H9 (cell line): Measurements from ENCODE around the gene TGFB1I1. TPM values are rescaled to one million over a fixed set of nuclear protein-coding genes. Genes with fewer than 3 reads are reported as not detected.

ENCODE experiments used
- DNase-seq: peaks from one replicate; pipeline ENCODE4 v3.0.0-alpha.2; 2017
- H2AFZ ChIP-seq: one replicate; pipeline ENCODE4 v1.6.1; 2013; ENCODE audit warnings: mild to moderate bottlenecking, low read length, control low read depth, moderate library complexity
- H2AK5ac ChIP-seq: 2 replicates; pipeline ENCODE4 v1.6.1; 2013; ENCODE audit warnings: low read length, control low read depth, mixed read lengths; ENCODE audit not compliant: insufficient read length
- H2BK120ac ChIP-seq: one replicate; pipeline ENCODE4 v1.6.1; 2013; ENCODE audit warnings: low read depth, mild to moderate bottlenecking, low read length, control low read depth, inconsistent platforms; ENCODE audit not compliant: poor library complexity, severe bottlenecking
- H2BK12ac ChIP-seq: 2 replicates; pipeline ENCODE4 v1.6.1; 2013; ENCODE audit warnings: low read length, control low read depth, mixed read lengths, low read depth; ENCODE audit not compliant: insufficient read length
- H2BK15ac ChIP-seq: 2 replicates; pipeline ENCODE4 v1.6.1; 2013; ENCODE audit warnings: low read depth, low read length, control low read depth
- H2BK20ac ChIP-seq: one replicate; pipeline ENCODE4 v1.6.1; 2013; ENCODE audit warnings: low read depth, mild to moderate bottlenecking, low read length, control low read depth, inconsistent platforms; ENCODE audit not compliant: poor library complexity, severe bottlenecking
- H2BK5ac ChIP-seq: 2 replicates; pipeline ENCODE4 v1.6.1; 2013; ENCODE audit warnings: low read length, control low read depth, mixed read lengths; ENCODE audit not compliant: insufficient read length
- H3K14ac ChIP-seq: 2 replicates; pipeline ENCODE4 v1.6.1; 2013; ENCODE audit warnings: low read length, control low read depth; ENCODE audit not compliant: insufficient read depth
- H3K18ac ChIP-seq: 2 replicates; pipeline ENCODE4 v1.6.1; 2013; ENCODE audit warnings: low read depth, mild to moderate bottlenecking, mixed read lengths, low read length, control low read depth; ENCODE audit not compliant: insufficient read length
- H3K23ac ChIP-seq: 2 replicates; pipeline ENCODE4 v1.6.1; 2013; ENCODE audit warnings: low read length, control low read depth, mixed read lengths, low read depth; ENCODE audit not compliant: insufficient read length
- H3K23me2 ChIP-seq: 2 replicates; pipeline ENCODE4 v1.6.1; 2013; ENCODE audit warnings: low read depth, mild to moderate bottlenecking, mixed read lengths, low read length, control low read depth; ENCODE audit not compliant: insufficient read length, poor library complexity, severe bottlenecking
- H3K27ac ChIP-seq: 2 replicates; pipeline ENCODE4 v1.5.1; 2013; ENCODE audit warnings: low read length, control low read depth, mixed read lengths, low read depth; ENCODE audit not compliant: insufficient read length
- H3K27me3 ChIP-seq: 2 replicates; pipeline ENCODE4 v1.6.1; 2013; ENCODE audit warnings: low read length, control low read depth, inconsistent platforms; ENCODE audit not compliant: insufficient read depth
- H3K4ac ChIP-seq: 2 replicates; pipeline ENCODE4 v1.6.1; 2013; ENCODE audit warnings: low read depth, mild to moderate bottlenecking, control low read depth, inconsistent platforms, low read length, moderate library complexity
- H3K4me1 ChIP-seq: 2 replicates; pipeline ENCODE4 v1.6.1; 2013; ENCODE audit warnings: low read length, control low read depth, inconsistent platforms; ENCODE audit not compliant: insufficient read depth
- H3K4me2 ChIP-seq: 2 replicates; pipeline ENCODE4 v1.6.1; 2013; ENCODE audit warnings: low read length, control low read depth, mixed read lengths; ENCODE audit not compliant: insufficient read length, insufficient read depth
- H3K56ac ChIP-seq: 2 replicates; pipeline ENCODE4 v1.6.1; 2013; ENCODE audit warnings: low read depth, mild to moderate bottlenecking, mixed read lengths, low read length, control low read depth; ENCODE audit not compliant: insufficient read length
- H3K79me1 ChIP-seq: 2 replicates; pipeline ENCODE4 v1.6.1; 2013; ENCODE audit warnings: low read depth, mild to moderate bottlenecking, moderate library complexity, low read length, control low read depth, inconsistent platforms; ENCODE audit not compliant: insufficient read depth, poor library complexity, severe bottlenecking
- H3K79me2 ChIP-seq: 2 replicates; pipeline ENCODE4 v1.6.1; 2013; ENCODE audit warnings: low read length, control low read depth, inconsistent platforms; ENCODE audit not compliant: insufficient read depth
- H3K9ac ChIP-seq: 2 replicates; pipeline ENCODE4 v1.6.1; 2013; ENCODE audit warnings: low read length, control low read depth, mixed read lengths; ENCODE audit not compliant: insufficient read length; ENCODE audit errors: extremely low read depth
- H3K9me3 ChIP-seq: one replicate; pipeline ENCODE4 v1.6.1; 2013; ENCODE audit warnings: low read depth, low read length, inconsistent platforms; ENCODE audit not compliant: control insufficient read depth
- H3T11ph ChIP-seq: one replicate; pipeline ENCODE4 v1.6.1; 2013; ENCODE audit warnings: mild to moderate bottlenecking, low read length, control low read depth, inconsistent platforms
- H4K20me1 ChIP-seq: one replicate; pipeline ENCODE4 v1.6.1; 2013; ENCODE audit not compliant: control insufficient read depth, insufficient read length, insufficient read depth
- H4K5ac ChIP-seq: 2 replicates; pipeline ENCODE4 v1.6.1; 2013; ENCODE audit warnings: low read depth, mild to moderate bottlenecking, mixed read lengths, low read length, control low read depth; ENCODE audit not compliant: insufficient read length
- H4K8ac ChIP-seq: replicated peaks from 2 replicates; pipeline ENCODE4 v1.6.1; 2013; ENCODE audit warnings: low read length, control low read depth, mixed read lengths, low read depth; ENCODE audit not compliant: insufficient read length
- H4K91ac ChIP-seq: 2 replicates; pipeline ENCODE4 v1.6.1; 2013; ENCODE audit warnings: low read depth, mild to moderate bottlenecking, moderate library complexity, mixed read lengths, low read length, control low read depth; ENCODE audit not compliant: insufficient read length
- H3K27ac Mint-ChIP-seq, 3 experiments: 2 replicates in 2 of 3; 3 replicates in 1 of 3; pipeline ENCODE4 v1.8.0; 2020 to 2021; ENCODE audit warnings: mixed read lengths in 3 of 3, mild to moderate bottlenecking in 1 of 3, moderate library complexity in 1 of 3
- H3K27me3 Mint-ChIP-seq: 2 replicates; pipeline ENCODE4 v1.8.0; 2021; ENCODE audit warnings: low read depth, mild to moderate bottlenecking, moderate library complexity, mixed read lengths
- H3K36me3 Mint-ChIP-seq, 3 experiments: 2 replicates in 2 of 3; 3 replicates in 1 of 3; pipeline ENCODE4 v1.8.0; 2020 to 2021; ENCODE audit warnings: low read depth in 3 of 3, mixed read lengths in 3 of 3; ENCODE audit not compliant: insufficient read depth in 1 of 3
- H3K4me1 Mint-ChIP-seq, 2 experiments: 2 replicates each; pipeline ENCODE4 v1.8.0; 2020; ENCODE audit warnings: mixed read lengths in 2 of 2
- H3K4me3 Mint-ChIP-seq, 2 experiments: 2 replicates in 1 of 2; 3 replicates in 1 of 2; pipeline ENCODE4 v1.8.0; 2020 to 2021; ENCODE audit warnings: mild to moderate bottlenecking in 2 of 2, mixed read lengths in 2 of 2, moderate library complexity in 1 of 2
- H3K9me3 Mint-ChIP-seq, 2 experiments: 2 replicates in 1 of 2; 3 replicates in 1 of 2; pipeline ENCODE4 v1.8.0; 2020; ENCODE audit warnings: mild to moderate bottlenecking in 2 of 2, mixed read lengths in 2 of 2, moderate library complexity in 1 of 2
- WGBS: extraction: QIAGEN DNeasy Blood & Tissue Kit; methylation state at CpG from one replicate; pipeline ENCODE4 v1.1.7; 2013; ENCODE audit warnings: missing lambda C conversion rate, low lambda C conversion rate, mixed read lengths; ENCODE audit not compliant: insufficient read length; ENCODE audit errors: extremely low coverage; 5-methylcytosine and 5-hydroxymethylcytosine counted together
- total RNA-seq: library from RNA; stranded (reverse); gene quantifications from 2 replicates; pipeline ENCODE4 v1.2.1, GENCODE V29; 2021
- TF ChIP-seq, protein P1 (sequence below): fragments of 200-600 bp; sonication (generic); conservative IDR thresholded peaks from 3 replicates; pipeline ENCODE4 v1.8.0; 2021; ENCODE audit warnings: antibody characterized with exemption, mild to moderate bottlenecking

Gene TGFB1I1
- total RNA-seq, 1 experiment from 2014 or later: 15.4 TPM

DNA sequence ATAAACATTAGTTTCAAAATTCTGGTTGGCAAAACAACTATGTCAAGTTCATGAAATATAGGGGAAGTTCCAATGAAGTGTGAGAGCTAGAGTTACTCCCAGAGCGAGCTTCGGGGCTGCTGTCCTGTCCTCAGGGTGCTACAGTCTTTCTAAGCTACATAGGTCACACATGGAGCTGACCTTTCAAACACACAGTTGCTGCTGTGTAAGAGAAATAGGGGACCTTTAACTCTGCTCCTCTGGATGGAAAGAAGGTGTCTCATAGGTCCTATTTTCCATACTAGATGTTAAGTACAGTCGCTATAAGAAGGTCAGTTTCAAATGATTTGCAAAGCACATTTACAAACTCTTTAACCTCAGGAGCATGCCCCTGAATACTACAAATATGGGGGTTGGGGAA, 49.4 kb downstream of the TGFB1I1 start:
- Histone ChIP-seq H3K18ac (no peak overlapping the region), H3K27me3 (no peaks in the 10 kb centered on the region), H3K4me1 (no peaks in the 10 kb centered on the region; the same call in 1 of the 2 replicates), H3K4ac (no peak overlapping the region), H4K91ac (no peak overlapping the region), H3K27ac (no peak overlapping the region), H2BK120ac (no peak overlapping the region), H3K56ac (no peak overlapping the region), H2AFZ (no peak overlapping the region), H4K8ac (no peak overlapping the region), H2BK15ac (no peak overlapping the region), H3K14ac (no peak overlapping the region), H3K79me2 (no peaks in the 10 kb centered on the region), H2AK5ac (no peak overlapping the region), H3K9ac (no peak overlapping the region), H4K5ac (no peak overlapping the region), H3K23me2 (no peaks in the 10 kb centered on the region), H3T11ph (no peak overlapping the region), H4K20me1 (no peaks in the 10 kb centered on the region), H3K79me1 (no peaks in the 10 kb centered on the region), H3K9me3 (no peaks in the 10 kb centered on the region), H2BK12ac (no peak overlapping the region), H3K4me2 (no peak overlapping the region), H3K23ac (no peak overlapping the region), H2BK20ac (no peak overlapping the region), H2BK5ac (no peak overlapping the region)
- WGBS: no CpG with 5 or more reads among the region's 3 CpGs
- Mint-ChIP-seq H3K4me1 (peaks cover 20 to 24% of the 10 kb centered on the region in 2 experiments), H3K4me3 (no peak overlapping the region), H3K9me3 (peaks cover 11 to 15% of the 10 kb centered on the region in 2 experiments), H3K36me3 (peaks cover 1 to 3% (median 1%) of the 10 kb centered on the region in 3 experiments; a peak in 5 of 7 replicates), H3K27me3 (peaks cover 1% of the 10 kb centered on the region; the same call in 1 of the 2 replicates), H3K27ac (no peak overlapping the region)
- no peak for DNase-seq
- TF ChIP-seq, protein P1, sequence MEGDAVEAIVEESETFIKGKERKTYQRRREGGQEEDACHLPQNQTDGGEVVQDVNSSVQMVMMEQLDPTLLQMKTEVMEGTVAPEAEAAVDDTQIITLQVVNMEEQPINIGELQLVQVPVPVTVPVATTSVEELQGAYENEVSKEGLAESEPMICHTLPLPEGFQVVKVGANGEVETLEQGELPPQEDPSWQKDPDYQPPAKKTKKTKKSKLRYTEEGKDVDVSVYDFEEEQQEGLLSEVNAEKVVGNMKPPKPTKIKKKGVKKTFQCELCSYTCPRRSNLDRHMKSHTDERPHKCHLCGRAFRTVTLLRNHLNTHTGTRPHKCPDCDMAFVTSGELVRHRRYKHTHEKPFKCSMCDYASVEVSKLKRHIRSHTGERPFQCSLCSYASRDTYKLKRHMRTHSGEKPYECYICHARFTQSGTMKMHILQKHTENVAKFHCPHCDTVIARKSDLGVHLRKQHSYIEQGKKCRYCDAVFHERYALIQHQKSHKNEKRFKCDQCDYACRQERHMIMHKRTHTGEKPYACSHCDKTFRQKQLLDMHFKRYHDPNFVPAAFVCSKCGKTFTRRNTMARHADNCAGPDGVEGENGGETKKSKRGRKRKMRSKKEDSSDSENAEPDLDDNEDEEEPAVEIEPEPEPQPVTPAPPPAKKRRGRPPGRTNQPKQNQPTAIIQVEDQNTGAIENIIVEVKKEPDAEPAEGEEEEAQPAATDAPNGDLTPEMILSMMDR: no peak
